AG04450 (cell line): ENCODE results near the gene GPM6B. TPM values are rescaled to one million over a fixed set of nuclear protein-coding genes. Genes with fewer than 3 reads are reported as not detected.

Experiments
- CTCF ChIA-PET: fragments of 300-600, 350-600 bp; formaldehyde crosslinking; extraction: SDS; loops from one replicate; lab custom pipeline; 2022; ENCODE audit warnings: antibody characterized with exemption, inconsistent platforms; lab: Charles Lee
- POLR2A ChIA-PET: fragments of 350-600 bp; formaldehyde crosslinking; extraction: SDS; loops from one replicate; lab custom pipeline; 2021; ENCODE audit warnings: antibody characterized with exemption, inconsistent platforms; lab: Yijun Ruan, JAX
- DNase-seq: peaks from one replicate; pipeline ENCODE4 v3.0.0-alpha.2; 2011; ENCODE audit warnings: low read depth, low spot score
- H3K27ac ChIP-seq: one replicate; pipeline ENCODE4 v1.5.1; 2012; ENCODE audit warnings: low read depth, low read length, control low read depth
- H3K27me3 ChIP-seq: one replicate; pipeline ENCODE4 v1.6.0; 2012; ENCODE audit warnings: low read length; ENCODE audit not compliant: control insufficient read depth, insufficient read depth
- H3K4me3 ChIP-seq: 2 replicates; pipeline ENCODE4 v1.5.1; 2011; ENCODE audit warnings: mild to moderate bottlenecking, low read depth, low read length, control low read depth
- H3K9me3 ChIP-seq: 2 replicates; pipeline ENCODE4 v1.5.1; 2012; ENCODE audit warnings: low read length; ENCODE audit not compliant: control insufficient read depth, insufficient read depth
- CTCF ChIP-seq: IDR thresholded peaks from 2 replicates; pipeline ENCODE4 v1.5.1; 2011; ENCODE audit warnings: low read depth, low read length, control low read depth, inconsistent platforms
- polyA minus RNA-seq: library from RNA; depleted of rRNA, polyadenylated mRNA; stranded (reverse); fragments of >200 nt; gene quantifications from 2 replicates; pipeline ENCODE4 v1.2.3, GENCODE V29; 2011; rRNA and poly(A)+ RNA removed
- polyA plus RNA-seq: library from polyadenylated mRNA; depleted of rRNA; stranded (reverse); fragments of >200 nt; gene quantifications from 2 replicates; pipeline ENCODE4 v1.2.3, GENCODE V29; 2011; rRNA removed

GPM6B gene
- 0.35 and 0.67 TPM in 2 replicates for polyA plus RNA-seq
- polyA minus RNA-seq, result 0.64 and 0.65 TPM in 2 replicates

- Histone ChIP-seq H3K27me3 (no peaks in the 10 kb centered on the region), H3K9me3 (no peaks in the 10 kb centered on the region), H3K27ac (no peak within 1 kb of the TSS), H3K4me3 (no peak within 1 kb of the TSS)
- ChIA-PET CTCF (no interaction called here), POLR2A (no interaction called here)
- DNase-seq, result no peak
- TF ChIP-seq CTCF, result no peak
Observed at GRCh38 chrX:13816643-13817627, at the start of gene GPM6B. Gene GPM6B (minus strand): TSS chrX:13817093. CDS start chrX:13816904, 189 bp downstream.

DNA sequence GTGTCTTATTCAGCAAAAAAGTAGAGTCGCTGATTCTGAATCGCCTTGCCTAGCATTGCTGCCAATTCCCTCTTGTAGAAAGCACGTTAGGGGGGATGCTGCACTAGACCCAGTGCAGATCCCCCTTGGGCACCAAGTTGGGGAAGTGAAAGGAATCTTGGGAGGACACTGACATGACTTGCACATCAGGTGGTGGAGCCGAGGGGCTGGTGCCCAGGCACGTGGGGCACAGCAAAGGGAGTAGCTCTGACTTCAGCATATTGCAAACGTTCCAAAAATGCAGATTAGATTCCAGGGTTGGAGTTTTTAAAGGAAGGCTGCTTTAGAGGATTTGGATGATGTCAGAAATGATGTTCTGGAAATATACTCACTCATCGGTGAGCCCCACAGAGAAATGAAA is 47.4 kb upstream of the GPM6B start:
- no peak for DNase-seq
- no peak for TF ChIP-seq CTCF
- H3K9me3 ChIP-seq, result no peaks in the 10 kb centered on the region
- no peak overlapping the region for H3K27ac ChIP-seq
- ChIA-PET POLR2A (no interaction called here), CTCF (no interaction called here)
- no peaks in the 10 kb centered on the region for H3K27me3 ChIP-seq
- no peak overlapping the region for H3K4me3 ChIP-seq

- H3K4me3 ChIP-seq, result no peak overlapping the region
- H3K27me3 ChIP-seq, result no peaks in the 10 kb centered on the region
- no peak for TF ChIP-seq CTCF
- H3K9me3 ChIP-seq, result no peaks in the 10 kb centered on the region
- CTCF ChIA-PET, result no interaction called here
- POLR2A ChIA-PET, result no interaction called here
- no peak overlapping the region for H3K27ac ChIP-seq
- no peak for DNase-seq
Observed at GRCh38 chrX:13863324-13863723, 46.4 kb upstream of the GPM6B start.

GRCh38 chrX:13859724-13860123 is 42.8 kb upstream of the GPM6B start:
- CTCF ChIA-PET, result no interaction called here
- Histone ChIP-seq H3K9me3 (no peaks in the 10 kb centered on the region), H3K27me3 (no peaks in the 10 kb centered on the region), H3K27ac (no peak overlapping the region), H3K4me3 (no peak overlapping the region)
- POLR2A ChIA-PET, result no interaction called here
- no peak for TF ChIP-seq CTCF
- no peak for DNase-seq

GRCh38 chrX:13857804-13858203 is 40.9 kb upstream of the GPM6B start:
- no peaks in the 10 kb centered on the region for H3K9me3 ChIP-seq
- ChIA-PET CTCF (no interaction called here), POLR2A (no interaction called here)
- H3K27ac ChIP-seq, result no peak overlapping the region
- DNase-seq, result no peak
- no peaks in the 10 kb centered on the region for H3K27me3 ChIP-seq
- H3K4me3 ChIP-seq, result no peak overlapping the region
- TF ChIP-seq CTCF, result no peak
